Astrocyte (in vitro differentiated cells and primary cell): ENCODE results near the gene FAM200B.

Source experiments
- EZH2 ChIP-seq: IDR thresholded peaks from 2 replicates; pipeline ENCODE4 v1.6.1; 2012; ENCODE audit warnings: mild to moderate bottlenecking, low read length, inconsistent platforms; ENCODE audit not compliant: insufficient read depth
- TF ChIP-seq, protein P1 (sequence below): IDR thresholded peaks from 2 replicates; pipeline ENCODE4 v1.5.1; 2011; ENCODE audit warnings: low read depth, mild to moderate bottlenecking, inconsistent platforms, low read length, moderate library complexity; ENCODE audit not compliant: insufficient read depth

DNA sequence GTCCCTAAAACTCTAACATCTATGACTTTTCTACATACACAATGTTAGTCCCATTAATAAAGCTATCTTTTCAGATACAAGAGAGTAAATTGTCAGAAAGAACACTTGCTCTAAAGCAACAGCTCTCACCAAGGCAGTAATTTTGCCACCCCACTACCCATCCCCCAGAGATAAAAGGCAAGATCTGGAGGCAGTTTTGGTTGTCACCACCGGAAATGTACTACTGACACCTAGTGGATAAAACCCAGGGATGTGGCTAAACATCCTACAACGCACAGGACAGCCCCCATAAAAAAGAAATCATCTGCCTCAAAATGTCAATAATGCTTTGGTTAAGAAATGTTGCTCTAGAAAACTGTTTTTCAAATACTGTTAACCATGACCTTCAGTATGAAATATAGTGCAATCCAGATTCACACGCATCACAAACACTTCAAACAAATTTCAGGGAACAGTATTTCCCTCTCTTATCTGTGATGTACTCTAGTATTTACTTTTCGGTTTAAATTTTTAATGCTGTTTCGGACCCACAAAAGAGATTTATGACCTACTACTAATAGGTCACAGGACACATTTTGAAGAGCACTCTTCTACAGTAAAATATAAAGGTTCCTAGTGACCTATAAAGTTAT, 31.6 kb upstream of the FAM200B start:
- TF ChIP-seq, protein P1, sequence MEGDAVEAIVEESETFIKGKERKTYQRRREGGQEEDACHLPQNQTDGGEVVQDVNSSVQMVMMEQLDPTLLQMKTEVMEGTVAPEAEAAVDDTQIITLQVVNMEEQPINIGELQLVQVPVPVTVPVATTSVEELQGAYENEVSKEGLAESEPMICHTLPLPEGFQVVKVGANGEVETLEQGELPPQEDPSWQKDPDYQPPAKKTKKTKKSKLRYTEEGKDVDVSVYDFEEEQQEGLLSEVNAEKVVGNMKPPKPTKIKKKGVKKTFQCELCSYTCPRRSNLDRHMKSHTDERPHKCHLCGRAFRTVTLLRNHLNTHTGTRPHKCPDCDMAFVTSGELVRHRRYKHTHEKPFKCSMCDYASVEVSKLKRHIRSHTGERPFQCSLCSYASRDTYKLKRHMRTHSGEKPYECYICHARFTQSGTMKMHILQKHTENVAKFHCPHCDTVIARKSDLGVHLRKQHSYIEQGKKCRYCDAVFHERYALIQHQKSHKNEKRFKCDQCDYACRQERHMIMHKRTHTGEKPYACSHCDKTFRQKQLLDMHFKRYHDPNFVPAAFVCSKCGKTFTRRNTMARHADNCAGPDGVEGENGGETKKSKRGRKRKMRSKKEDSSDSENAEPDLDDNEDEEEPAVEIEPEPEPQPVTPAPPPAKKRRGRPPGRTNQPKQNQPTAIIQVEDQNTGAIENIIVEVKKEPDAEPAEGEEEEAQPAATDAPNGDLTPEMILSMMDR = peak; percentile 77
- TF ChIP-seq EZH2 = no peak
